IPS-15b (cell line): ENCODE measurements around the gene DNM1.

Source experiments
- H3K27me3 ChIP-seq: one replicate; pipeline ENCODE4 v1.6.1; 2013; ENCODE audit warnings: low read length; ENCODE audit not compliant: control insufficient read depth, insufficient read depth
- H3K36me3 ChIP-seq: one replicate; pipeline ENCODE4 v1.6.1; 2013; ENCODE audit warnings: low read length; ENCODE audit not compliant: control insufficient read depth, insufficient read depth
- H3K4me1 ChIP-seq: one replicate; pipeline ENCODE4 v1.6.1; 2013; ENCODE audit warnings: mild to moderate bottlenecking, low read length; ENCODE audit not compliant: control insufficient read depth, insufficient read depth
- H3K4me3 ChIP-seq: one replicate; pipeline ENCODE4 v1.5.1; 2013; ENCODE audit warnings: low read depth, low read length
- H3K9ac ChIP-seq: one replicate; pipeline ENCODE4 v1.6.1; 2013; ENCODE audit warnings: low read depth, mild to moderate bottlenecking, low read length
- H3K9me3 ChIP-seq: one replicate; pipeline ENCODE4 v1.6.1; 2013; ENCODE audit warnings: mild to moderate bottlenecking, low read length; ENCODE audit not compliant: control insufficient read depth, insufficient read depth

The DNM1 gene

GRCh38 chr9:128285033-128285784, 82.0 kb downstream of the DNM1 start:
- Histone ChIP-seq H3K9me3 (no peaks in the 10 kb centered on the region), H3K4me1 (no peaks in the 10 kb centered on the region), H3K36me3 (peaks cover 9% of the 10 kb centered on the region), H3K4me3 (no peak overlapping the region), H3K27me3 (no peaks in the 10 kb centered on the region), H3K9ac (no peak overlapping the region)

- Histone ChIP-seq H3K27me3 (no peaks in the 10 kb centered on the region), H3K4me1 (no peaks in the 10 kb centered on the region), H3K4me3 (no peak overlapping the region), H3K9ac (no peak overlapping the region), H3K36me3 (peaks cover 9% of the 10 kb centered on the region), H3K9me3 (no peaks in the 10 kb centered on the region)
Measured at GRCh38 chr9:128286440-128286839, 83.3 kb downstream of the DNM1 start.

- no peaks in the 10 kb centered on the region for H3K4me1 ChIP-seq
- H3K27me3 ChIP-seq = no peaks in the 10 kb centered on the region
- H3K9ac ChIP-seq = no peak overlapping the region
- H3K4me3 ChIP-seq = no peak overlapping the region
- H3K36me3 ChIP-seq = peaks cover 9% of the 10 kb centered on the region
- no peaks in the 10 kb centered on the region for H3K9me3 ChIP-seq
Measured at GRCh38 chr9:128288273-128289004, 85.3 kb downstream of the DNM1 start.

GRCh38 chr9:128292009-128292408, 88.8 kb downstream of the DNM1 start:
- Histone ChIP-seq H3K27me3 (no peaks in the 10 kb centered on the region), H3K36me3 (peaks cover 9% of the 10 kb centered on the region), H3K9ac (no peak overlapping the region), H3K4me1 (no peaks in the 10 kb centered on the region), H3K4me3 (no peak overlapping the region), H3K9me3 (no peaks in the 10 kb centered on the region)

- no peak overlapping the region for H3K4me3 ChIP-seq
- no peaks in the 10 kb centered on the region for H3K9me3 ChIP-seq
- no peak overlapping the region for H3K9ac ChIP-seq
- peaks cover 5% of the 10 kb centered on the region for H3K36me3 ChIP-seq
- no peaks in the 10 kb centered on the region for H3K4me1 ChIP-seq
- no peaks in the 10 kb centered on the region for H3K27me3 ChIP-seq
Measured at GRCh38 chr9:128293091-128293490, 89.9 kb downstream of the DNM1 start.

GRCh38 chr9:128294142-128294541, 91.0 kb downstream of the DNM1 start:
- Histone ChIP-seq H3K36me3 (no peaks in the 10 kb centered on the region), H3K9ac (no peak overlapping the region), H3K9me3 (no peaks in the 10 kb centered on the region), H3K4me1 (no peaks in the 10 kb centered on the region), H3K4me3 (no peak overlapping the region), H3K27me3 (no peaks in the 10 kb centered on the region)

GRCh38 chr9:128296340-128297220, 93.4 kb downstream of the DNM1 start:
- Histone ChIP-seq H3K9ac (no peak overlapping the region), H3K4me3 (no peak overlapping the region), H3K36me3 (no peaks in the 10 kb centered on the region), H3K9me3 (no peaks in the 10 kb centered on the region), H3K4me1 (no peaks in the 10 kb centered on the region), H3K27me3 (no peaks in the 10 kb centered on the region)

- no peaks in the 10 kb centered on the region for H3K36me3 ChIP-seq
- H3K9me3 ChIP-seq = no peaks in the 10 kb centered on the region
- H3K9ac ChIP-seq = no peak overlapping the region
- H3K4me1 ChIP-seq = no peaks in the 10 kb centered on the region
- no peaks in the 10 kb centered on the region for H3K27me3 ChIP-seq
- H3K4me3 ChIP-seq = no peak overlapping the region
Measured at GRCh38 chr9:128297221-128297773, 94.1 kb downstream of the DNM1 start.

GRCh38 chr9:128298535-128299482, 95.6 kb downstream of the DNM1 start:
- H3K4me3 ChIP-seq = no peak overlapping the region
- no peaks in the 10 kb centered on the region for H3K36me3 ChIP-seq
- H3K4me1 ChIP-seq = no peaks in the 10 kb centered on the region
- no peaks in the 10 kb centered on the region for H3K27me3 ChIP-seq
- H3K9ac ChIP-seq = no peak overlapping the region
- no peaks in the 10 kb centered on the region for H3K9me3 ChIP-seq

GRCh38 chr9:128304136-128304970, 101.2 kb downstream of the DNM1 start:
- Histone ChIP-seq H3K4me3 (no peak overlapping the region), H3K9ac (peak overlapping the region; percentile 16), H3K36me3 (peaks cover 4% of the 10 kb centered on the region)

More at GRCh38 chr9:128304136-128304970, 101.2 kb downstream of the DNM1 start:
- H3K9me3 ChIP-seq = no peaks in the 10 kb centered on the region
- no peaks in the 10 kb centered on the region for H3K4me1 ChIP-seq
- no peaks in the 10 kb centered on the region for H3K27me3 ChIP-seq
